Measurements from ENCODE around the gene PRKD2.

DNA sequence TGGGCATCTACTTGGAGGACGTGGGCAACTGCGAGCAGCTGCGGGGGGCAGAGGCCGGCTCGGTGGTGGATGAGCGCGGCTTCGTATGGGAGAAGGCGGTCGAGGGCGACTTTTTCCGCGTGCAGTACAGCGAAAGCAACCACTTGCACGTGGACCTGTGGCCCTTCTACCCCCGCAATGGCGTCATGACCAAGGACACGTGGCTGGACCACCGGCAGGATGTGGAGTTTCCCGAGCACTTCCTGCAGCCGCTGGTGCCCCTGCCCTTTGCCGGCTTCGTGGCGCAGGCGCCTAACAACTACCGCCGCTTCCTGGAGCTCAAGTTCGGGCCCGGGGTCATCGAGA is 39.6 kb upstream of the PRKD2 start:
- TF ChIP-seq EZH2phosphoT487 (IDR thresholded peaks at IDR 0.05; ENCODE audit: insufficient read depth, low read depth) (no peak), EZH2 (IDR thresholded peaks at IDR 0.05; ENCODE audit: insufficient read depth, poor library complexity, severe bottlenecking) (no peak)

All from GM23248 (cell line).